NCI-H1092 treated with DMSO at 0.1 percent for 48 hours (cell line): Measurements from ENCODE around the gene ADAMTS7.
A peak's percentile ranks its signal among the peaks of the same experiment; 100 is the strongest.
"Not testable (repeated sequence)": the region's sequence is repeated elsewhere in the genome, so short reads cannot be mapped to it uniquely, and the experiment has no call there.

Experiments used
- DNase-seq: peaks from one replicate; lab custom pipeline; 2025; lab: John Stamatoyannopoulos, UW

The ADAMTS7 gene, protein sequence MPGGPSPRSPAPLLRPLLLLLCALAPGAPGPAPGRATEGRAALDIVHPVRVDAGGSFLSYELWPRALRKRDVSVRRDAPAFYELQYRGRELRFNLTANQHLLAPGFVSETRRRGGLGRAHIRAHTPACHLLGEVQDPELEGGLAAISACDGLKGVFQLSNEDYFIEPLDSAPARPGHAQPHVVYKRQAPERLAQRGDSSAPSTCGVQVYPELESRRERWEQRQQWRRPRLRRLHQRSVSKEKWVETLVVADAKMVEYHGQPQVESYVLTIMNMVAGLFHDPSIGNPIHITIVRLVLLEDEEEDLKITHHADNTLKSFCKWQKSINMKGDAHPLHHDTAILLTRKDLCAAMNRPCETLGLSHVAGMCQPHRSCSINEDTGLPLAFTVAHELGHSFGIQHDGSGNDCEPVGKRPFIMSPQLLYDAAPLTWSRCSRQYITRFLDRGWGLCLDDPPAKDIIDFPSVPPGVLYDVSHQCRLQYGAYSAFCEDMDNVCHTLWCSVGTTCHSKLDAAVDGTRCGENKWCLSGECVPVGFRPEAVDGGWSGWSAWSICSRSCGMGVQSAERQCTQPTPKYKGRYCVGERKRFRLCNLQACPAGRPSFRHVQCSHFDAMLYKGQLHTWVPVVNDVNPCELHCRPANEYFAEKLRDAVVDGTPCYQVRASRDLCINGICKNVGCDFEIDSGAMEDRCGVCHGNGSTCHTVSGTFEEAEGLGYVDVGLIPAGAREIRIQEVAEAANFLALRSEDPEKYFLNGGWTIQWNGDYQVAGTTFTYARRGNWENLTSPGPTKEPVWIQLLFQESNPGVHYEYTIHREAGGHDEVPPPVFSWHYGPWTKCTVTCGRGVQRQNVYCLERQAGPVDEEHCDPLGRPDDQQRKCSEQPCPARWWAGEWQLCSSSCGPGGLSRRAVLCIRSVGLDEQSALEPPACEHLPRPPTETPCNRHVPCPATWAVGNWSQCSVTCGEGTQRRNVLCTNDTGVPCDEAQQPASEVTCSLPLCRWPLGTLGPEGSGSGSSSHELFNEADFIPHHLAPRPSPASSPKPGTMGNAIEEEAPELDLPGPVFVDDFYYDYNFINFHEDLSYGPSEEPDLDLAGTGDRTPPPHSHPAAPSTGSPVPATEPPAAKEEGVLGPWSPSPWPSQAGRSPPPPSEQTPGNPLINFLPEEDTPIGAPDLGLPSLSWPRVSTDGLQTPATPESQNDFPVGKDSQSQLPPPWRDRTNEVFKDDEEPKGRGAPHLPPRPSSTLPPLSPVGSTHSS (N-terminal part only)

DNA sequence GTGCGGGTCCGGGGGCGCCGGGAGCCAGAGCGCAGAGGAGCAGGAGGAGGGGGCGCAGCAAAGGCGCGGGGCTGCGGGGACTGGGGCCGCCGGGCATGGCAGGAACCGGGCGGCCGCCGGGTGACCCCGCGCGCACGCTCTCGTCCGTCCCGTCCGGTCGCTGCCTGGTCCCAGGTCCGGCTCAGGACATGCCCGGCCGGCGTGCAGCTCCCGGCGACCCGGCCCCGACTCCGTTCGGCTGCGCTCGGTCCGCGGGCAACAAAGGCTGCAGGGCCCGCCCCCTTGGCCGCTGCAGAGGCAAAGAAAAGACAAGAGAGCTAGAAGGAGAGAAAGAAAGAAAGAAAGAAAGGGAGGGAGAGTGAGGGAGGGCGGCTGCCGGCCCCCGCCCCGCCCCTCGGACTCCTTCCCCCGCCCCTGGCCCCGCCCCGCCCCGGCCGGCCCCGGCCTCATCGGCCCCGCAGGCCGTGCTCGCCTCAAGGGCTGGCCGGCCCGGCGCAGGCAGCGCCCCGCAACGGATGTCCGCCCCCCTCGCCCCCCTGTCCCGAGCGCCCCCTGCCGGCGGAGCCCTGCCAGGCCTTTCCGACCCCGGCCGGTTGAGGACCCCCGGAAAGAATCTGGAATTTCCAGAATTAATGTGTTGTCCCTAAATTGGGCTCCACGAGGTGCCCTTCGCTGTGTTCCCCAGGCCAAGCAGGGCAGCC lies at the start of gene ADAMTS7:
Gene ADAMTS7, minus strand, starts transcription at position 341 of the 701 bp plus-strand sequence. Its CDS starts 244 bp downstream, at position 97.
- DNase-seq: no peak

DNA sequence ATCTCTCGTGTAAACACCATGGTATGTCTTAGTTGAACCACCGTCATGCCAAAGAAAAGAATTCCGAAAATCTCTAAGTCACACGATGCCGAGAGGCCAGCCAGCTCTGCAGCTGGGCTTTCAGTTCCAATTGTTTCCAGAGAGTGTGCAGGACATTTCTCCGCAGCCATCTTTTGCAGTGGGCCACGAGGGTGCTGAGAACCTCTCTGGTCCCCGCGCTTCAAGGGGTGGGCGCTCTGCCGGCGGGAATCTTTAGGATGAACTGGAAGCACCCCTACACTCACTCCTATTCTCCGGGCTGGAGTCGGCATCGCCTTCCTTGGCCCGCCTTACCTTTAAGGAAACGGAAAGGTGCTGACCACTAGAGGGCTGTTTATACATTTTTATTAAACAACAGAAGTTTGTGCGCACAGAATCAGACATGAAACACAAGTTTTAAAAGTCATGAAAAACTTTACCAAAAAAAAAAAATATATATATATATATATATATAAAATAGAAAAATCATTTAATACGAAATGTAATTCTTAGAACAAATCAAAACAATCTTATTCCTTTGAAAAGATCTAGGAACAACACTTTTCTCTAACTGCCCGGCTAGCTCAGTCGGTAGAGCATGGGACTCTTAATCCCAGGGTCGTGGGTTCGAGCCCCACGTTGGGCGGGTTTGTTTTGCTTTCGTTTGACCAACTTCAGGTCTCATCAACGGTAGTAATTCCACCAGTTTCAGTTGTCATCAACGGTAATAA lies 48.9 kb upstream of the ADAMTS7 start:
- peak; percentile 83 for DNase-seq

DNA sequence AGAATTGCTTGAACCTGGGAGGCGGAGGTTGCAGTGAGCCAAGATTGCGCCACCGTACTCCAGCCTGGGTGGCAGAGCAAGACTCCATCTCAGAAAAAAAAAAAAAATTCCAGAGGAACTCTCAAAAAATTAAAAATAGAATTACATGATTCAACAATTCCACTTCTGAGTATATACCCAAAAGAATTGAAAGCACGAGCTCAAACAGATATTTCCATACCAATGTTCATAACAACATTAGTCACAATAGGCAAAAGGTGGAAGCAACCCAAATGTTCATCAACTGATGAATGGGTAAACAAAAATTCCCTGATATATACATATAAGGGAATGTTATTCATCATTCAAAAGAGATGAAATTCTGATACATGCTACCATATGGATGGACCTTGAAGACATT lies 44.5 kb upstream of the ADAMTS7 start:
- no peak for DNase-seq

DNA sequence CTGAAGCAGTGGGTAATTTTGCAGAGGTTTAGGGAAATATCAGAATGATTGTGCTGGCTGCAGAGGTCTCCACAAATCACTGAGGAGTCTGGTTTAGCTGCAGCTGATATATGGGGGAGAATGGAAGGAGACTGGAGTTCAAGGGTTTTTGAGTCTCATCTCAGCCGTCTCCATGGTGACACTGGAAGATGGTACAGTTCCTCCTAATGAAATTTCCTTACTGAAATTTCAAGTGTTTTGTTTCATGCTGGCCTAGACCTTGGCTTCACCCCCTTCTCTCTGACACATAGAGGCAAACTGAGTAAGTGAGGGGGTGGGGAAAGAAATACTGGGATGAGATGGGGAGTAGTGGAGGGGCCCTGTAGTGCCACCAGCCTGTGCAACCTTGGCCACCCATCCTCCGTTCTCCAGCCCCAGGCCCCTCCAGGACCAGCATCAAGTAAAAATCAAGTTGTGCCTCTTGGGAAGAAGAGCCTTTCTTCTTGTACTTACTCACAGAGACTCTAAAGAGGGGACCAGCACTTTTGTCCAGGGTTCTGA lies 43.6 kb upstream of the ADAMTS7 start:
- DNase-seq: no peak

DNA sequence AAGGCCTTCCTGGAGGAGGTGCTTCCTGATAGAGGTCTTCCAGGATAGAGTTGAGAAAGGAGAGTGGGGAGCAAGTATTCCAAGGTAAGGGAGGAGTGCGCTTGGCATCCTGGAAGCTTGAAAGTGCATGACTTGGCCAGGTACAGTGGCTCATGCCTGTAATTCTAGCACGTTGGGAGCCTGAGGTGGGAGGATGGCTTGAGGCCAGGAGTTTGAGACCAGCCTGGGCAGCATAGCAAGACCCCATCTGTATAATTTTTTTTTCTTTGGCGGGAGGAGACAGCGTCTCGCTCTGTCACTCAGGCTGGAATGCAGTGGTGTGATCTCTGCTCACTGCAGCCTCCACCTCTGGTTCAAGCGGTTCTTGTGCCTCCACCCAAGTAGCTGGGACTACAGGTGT lies 42.2 kb upstream of the ADAMTS7 start:
- DNase-seq: no peak

DNA sequence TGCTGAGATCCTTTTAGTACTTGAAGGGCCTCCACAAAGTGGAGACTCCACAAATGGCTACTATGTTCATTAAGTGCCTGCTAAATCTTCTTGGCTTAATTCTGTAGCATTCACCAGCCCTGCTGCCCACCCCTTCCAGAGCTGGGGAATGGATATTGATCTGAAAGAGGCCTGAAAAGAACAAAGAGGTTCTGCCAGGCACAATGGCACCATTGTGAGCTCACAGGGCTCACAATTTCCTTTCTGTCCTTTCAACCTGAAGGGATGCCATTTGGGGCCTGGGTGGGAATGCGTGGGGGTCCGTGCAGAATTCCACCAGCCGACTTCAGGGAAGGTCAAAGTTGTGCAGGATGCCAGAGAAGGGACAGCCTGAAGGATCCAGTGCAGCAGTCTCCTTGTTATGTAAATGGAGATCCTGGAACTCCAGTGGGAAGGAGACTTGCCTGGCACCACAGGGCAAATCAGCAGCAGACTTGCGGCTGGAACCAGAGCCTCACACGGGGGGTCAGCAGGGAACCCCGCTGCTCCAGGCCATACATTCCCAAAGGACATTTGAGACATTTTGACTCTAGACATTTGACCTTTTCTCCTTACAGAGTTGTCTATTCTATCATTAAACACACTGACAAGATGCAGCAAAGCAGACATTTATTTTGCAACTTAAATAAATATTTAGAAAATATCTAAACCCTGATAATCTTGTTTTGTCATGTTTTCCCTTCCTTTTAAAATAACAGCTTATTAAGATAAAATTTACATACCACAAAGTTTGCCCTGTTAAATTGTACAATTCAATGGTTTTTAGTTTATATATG lies 39.9 kb upstream of the ADAMTS7 start:
- no peak for DNase-seq

DNA sequence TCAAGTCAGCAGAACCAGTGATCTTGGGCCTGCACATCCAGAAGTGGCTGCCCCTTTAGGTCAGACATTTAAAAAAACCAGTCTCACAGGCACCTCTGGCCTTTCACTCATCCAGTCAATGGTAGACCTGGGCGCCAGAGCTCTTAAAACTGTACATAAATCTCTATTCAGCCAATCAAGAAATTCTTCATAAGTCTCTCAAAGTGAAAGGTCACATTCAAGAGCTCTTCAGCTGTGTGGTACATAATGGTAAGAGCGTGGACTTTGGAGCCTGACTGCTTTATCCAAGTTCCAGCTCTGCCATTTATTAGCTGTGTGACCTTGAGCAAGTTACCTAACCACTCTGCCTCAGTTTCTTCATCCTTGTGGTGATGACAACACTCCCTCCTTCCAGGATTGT lies 39.1 kb upstream of the ADAMTS7 start:
- DNase-seq: no peak

DNA sequence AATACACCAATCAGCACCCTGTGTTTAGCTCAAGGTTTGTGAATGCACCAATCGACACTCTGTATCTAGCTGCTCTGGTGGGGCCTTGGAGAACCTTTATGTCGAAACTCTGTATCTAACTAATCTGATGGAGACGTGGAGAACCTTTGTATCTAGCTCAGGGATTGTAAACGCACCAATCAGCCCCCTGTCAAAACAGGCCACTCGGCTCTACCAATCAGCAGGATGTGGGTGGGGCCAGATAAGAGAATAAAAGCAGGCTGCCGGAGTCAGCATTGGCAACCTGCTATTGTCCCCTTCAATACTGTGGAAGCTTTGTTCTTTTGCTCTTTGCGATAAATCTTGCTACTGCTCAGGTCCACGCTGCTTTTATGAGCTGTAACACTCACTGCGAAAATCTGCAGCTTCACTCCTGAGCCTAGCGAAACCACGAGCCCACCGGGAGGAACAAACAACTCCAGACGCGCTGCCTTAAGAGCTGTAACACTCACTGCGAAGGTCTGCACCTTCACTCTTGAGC lies 36.2 kb upstream of the ADAMTS7 start:
- DNase-seq: not testable (repeated sequence)

DNA sequence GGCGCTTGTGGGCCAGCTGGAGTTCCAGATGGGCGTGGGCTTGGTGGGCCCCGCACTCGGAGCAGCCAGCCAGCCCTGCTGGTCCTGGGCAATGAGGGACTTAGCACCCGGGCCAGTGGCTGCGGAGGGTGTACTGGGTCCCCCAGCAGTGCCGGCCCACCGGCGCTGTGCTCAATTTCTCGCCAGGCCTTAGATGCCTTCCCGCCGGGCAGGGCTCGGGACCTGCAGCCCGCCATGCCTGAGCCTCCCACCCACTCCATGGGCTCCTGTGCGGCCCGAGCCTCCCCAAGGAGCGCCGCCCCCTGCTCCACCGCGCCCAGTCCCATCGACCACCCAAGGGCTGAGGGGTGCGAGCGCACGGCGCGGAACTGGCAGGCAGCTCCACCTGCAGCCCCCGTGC lies 35.6 kb upstream of the ADAMTS7 start:
- DNase-seq: not testable (repeated sequence)

DNA sequence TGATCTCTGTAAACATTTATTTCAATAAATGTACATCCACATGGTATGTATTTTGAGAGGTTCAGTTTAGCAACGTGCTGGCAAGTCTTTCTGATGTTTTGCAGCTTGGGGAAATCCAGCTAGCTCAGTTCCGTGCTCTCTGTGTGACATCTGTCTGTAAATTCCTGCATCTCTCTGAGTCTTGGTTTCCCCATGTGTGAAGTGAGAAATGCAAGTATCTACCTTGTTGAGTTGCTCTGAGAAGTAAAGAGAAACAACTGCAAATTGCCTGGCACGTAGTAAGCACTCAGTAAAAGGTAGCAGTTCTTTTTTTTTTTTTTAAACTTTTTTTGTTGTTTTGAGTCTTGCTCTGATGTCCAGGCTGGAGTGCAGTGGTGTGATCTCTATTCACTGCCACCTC lies 31.3 kb upstream of the ADAMTS7 start:
- no peak for DNase-seq

DNA sequence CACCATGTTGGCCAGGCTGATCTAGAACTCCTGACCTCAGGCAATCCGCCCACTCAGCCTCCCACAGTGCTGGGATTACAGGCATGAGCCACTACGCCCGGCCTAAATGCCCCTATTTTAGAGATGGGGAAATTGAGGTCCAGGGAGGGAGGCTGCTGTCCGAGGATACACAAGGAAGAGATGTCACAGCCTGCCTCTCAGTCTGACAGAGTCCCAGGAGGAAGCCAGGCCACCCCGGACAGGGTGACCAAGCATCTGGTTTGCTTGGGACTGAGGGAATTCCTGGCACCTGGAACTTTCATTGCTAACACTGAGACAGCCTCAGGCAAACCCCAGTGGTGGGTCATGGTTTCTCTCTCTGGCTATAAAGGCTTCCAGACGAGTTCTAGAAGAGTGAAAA lies 30.6 kb upstream of the ADAMTS7 start:
- DNase-seq: no peak

DNA sequence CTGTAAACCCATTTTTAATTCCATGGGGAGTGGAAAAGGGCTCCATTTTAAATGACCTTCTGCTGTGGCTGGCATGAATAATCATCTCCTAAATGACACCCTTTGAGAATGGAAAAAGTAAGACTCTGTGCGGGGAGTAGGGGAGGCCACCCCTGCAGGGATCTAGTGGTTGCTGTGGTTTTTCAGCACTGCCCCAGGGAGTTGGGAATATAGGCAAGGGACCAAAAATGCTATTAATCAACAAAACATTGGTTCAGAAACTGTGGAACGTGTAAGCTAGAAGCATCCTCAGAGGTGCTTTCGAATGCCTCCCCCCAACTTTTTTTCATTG lies 30.1 kb upstream of the ADAMTS7 start:
- no peak for DNase-seq

DNA sequence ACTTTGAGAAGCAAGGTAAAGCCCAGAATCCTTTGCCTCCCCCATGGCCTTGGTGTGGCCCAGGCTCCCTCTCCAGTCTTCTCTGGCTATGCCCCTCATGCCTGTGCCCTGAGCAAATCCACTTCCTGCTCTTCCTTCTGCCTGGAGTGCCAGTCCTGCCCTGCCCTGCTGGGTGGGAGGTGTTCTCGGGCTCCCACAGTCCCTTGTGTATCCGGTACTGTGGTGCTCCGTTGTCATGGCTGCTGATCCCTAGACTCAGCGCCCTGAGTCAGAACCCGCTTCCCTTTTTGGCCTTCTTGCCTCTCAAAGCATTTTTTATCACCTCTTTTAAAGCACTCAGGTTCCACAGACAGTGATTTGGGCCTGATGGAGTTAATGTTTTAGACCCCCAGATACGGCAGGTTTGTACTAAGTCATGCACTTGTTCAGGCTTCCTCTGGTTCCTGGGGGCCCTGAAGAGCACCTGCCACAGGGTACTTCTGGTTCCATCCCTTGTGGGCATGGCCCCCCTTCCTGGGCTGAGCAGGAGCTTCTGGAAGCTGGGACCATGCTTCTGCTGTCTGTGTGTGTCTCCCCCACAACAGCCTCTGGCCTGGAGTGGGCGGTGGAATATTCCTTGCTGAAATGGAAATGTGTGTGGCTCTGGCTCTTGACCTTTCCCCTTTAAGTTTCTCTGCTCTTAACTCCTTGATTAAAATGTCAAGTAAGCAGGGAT lies 29.6 kb upstream of the ADAMTS7 start:
- no peak for DNase-seq

DNA sequence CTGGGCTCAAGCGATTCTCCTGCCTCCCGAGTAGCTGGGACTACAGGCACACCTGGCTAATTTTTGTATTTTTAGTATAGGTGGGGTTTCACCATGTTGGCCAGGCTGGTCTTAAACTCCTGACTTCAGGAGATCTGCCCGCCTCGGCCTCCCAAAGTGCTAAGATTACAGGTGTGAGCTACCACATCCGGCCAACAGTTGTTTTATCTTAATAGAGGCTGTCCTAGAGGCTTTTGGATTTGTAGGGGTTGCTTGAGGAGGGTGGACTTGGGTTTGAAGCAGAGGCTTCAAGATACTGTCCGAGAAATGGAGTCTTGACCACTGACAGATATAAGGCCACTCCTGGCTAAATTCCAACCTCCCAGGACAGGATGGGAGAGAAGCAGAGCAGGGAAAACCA lies 27.9 kb upstream of the ADAMTS7 start:
- not testable (repeated sequence) for DNase-seq

DNA sequence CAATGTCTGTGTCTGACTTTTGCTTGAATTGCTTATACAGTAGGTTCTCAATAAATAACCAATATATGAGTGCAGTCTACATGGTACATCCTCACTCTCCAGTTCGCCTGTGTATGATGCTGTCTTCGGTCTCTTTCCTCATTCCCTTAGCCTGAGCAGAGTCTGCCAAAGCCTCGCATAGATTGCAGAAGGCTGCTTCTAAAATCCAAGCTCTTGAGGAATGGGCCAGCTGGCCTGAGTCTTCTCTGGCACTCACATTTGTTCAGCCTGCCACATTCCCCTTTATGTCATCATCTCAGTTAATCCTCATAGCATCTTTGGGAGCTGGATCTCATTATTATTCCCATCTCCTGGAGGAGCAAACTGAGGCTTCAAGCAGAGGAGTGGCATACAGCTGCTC lies 27.2 kb upstream of the ADAMTS7 start:
- DNase-seq: no peak

DNA sequence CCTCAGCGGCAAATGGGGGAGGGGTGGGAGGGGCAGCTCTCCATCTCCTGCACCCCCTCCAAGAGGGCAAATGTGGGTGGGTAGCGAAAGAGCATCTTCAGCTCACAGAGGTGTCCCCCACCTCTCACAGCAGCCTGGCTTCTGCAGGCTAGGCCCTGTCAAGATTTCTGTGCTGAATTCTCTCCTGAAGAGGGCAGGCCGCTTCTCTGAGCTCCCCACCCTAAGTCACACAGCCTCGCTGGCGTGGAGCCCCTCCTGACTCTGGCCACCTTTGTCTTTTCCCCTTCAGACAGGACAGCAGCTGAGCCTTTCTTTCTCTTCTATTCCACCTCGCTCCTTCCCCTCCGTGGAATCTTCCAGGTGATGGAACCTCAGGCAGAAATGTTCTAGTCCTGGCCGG lies 26.3 kb upstream of the ADAMTS7 start:
- no peak for DNase-seq

DNA sequence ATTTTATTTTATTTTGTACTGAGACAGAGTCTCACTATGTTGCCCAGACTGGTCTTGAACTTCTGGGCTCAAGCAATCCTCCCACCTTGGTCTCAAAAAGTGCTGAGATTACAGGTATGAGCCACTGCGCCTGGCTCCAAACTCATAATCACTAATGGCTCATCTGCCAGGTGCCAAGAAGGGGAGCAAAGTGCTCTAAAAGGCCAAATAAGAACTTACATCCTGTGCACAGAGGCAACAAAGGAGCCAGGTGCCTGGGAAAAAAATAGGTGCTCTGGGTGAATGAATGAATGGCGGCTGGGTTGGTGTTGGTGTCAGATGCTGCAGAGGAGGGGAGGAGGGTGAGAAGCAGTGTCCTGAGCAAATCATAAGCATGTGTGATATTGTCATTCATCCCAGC lies 25.9 kb upstream of the ADAMTS7 start:
- DNase-seq: no peak

DNA sequence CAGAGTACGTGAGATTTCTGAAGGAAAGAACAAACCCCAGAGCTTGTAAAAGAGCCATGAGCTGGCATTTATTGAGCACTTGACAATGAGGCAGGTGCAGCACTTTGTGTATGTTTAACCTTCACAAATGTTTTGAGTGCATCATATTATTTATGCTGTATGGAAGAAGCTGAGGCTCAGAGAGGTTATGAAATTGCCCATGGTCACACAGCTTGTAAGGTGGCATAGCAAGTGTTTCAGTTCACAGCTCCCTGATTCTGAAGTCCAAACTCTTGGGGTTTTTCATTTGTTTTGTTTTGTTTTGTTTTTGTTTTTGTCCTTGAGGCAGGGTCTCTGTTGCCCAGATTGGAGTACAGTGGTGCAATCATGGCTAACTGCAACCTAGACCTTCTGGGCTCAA lies 25.1 kb upstream of the ADAMTS7 start:
- DNase-seq: no peak
